BE2C (cell line): ENCODE results near the gene ITGAE.

Source experiments
- DNase-seq: peaks from one replicate; pipeline ENCODE4 v3.0.0-alpha.2; 2020
- H3K27me3 ChIP-seq: fragments of 250-450 bp; sonication (Bioruptor Pico); 2 replicates; pipeline ENCODE4 v1.5.1; 2020; ENCODE audit warnings: mild to moderate bottlenecking
- H3K36me3 ChIP-seq: fragments of 250-450 bp; sonication (Bioruptor Pico); 2 replicates; pipeline ENCODE4 v1.5.1; 2020; ENCODE audit warnings: mild to moderate bottlenecking
- H3K4me1 ChIP-seq: fragments of 250-450 bp; sonication (Bioruptor Pico); 2 replicates; pipeline ENCODE4 v1.5.1; 2020
- H3K4me3 ChIP-seq: 2 replicates; pipeline ENCODE4 v1.5.1; 2011; ENCODE audit warnings: low read depth, low read length
- H3K9me3 ChIP-seq: fragments of 250-450 bp; sonication (Bioruptor Pico); 2 replicates; pipeline ENCODE4 v1.5.1; 2020
- CTCF ChIP-seq: IDR thresholded peaks from 2 replicates; pipeline ENCODE4 v1.5.1; 2012; ENCODE audit warnings: mild to moderate bottlenecking, low read depth, low read length

The ITGAE gene

GRCh38 chr17:3766779-3767178 is 34.2 kb downstream of the ITGAE start:
- TF ChIP-seq CTCF, result no peak
- H3K9me3 ChIP-seq, result no peaks in the 10 kb centered on the region
- no peaks in the 10 kb centered on the region for H3K27me3 ChIP-seq
- no peaks in the 10 kb centered on the region for H3K4me1 ChIP-seq
- H3K4me3 ChIP-seq, result no peak overlapping the region
- no peaks in the 10 kb centered on the region for H3K36me3 ChIP-seq
- no peak for DNase-seq

DNA sequence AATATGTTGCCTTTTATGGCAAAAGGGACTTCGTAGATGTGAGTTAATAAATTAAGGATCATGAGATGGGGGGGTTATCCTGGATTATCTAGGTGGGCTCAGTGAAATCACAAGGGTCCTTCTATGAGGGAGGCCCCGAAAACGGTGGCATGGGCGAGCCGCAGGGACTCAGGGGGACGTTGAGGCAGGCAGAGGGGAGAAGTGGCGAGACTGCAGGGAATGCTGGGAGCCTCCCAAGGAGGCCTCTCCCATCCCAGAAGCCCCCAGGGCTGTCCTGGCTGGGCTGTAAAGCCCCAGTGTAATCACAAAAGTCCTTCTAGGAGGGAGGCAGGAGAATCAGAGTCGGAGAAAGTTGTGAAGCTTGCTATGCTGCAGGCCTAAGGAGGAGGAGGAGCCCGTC is 35.0 kb downstream of the ITGAE start:
- H3K4me1 ChIP-seq, result no peaks in the 10 kb centered on the region
- no peak for TF ChIP-seq CTCF
- H3K4me3 ChIP-seq, result no peak overlapping the region
- H3K36me3 ChIP-seq, result no peaks in the 10 kb centered on the region
- H3K9me3 ChIP-seq, result no peaks in the 10 kb centered on the region
- no peaks in the 10 kb centered on the region for H3K27me3 ChIP-seq
- DNase-seq, result no peak

GRCh38 chr17:3763777-3764170 is 37.2 kb downstream of the ITGAE start:
- Histone ChIP-seq H3K9me3 (no peaks in the 10 kb centered on the region), H3K36me3 (no peaks in the 10 kb centered on the region), H3K4me1 (no peaks in the 10 kb centered on the region), H3K4me3 (no peak overlapping the region), H3K27me3 (no peaks in the 10 kb centered on the region)
- no peak for TF ChIP-seq CTCF
- DNase-seq, result no peak

DNA sequence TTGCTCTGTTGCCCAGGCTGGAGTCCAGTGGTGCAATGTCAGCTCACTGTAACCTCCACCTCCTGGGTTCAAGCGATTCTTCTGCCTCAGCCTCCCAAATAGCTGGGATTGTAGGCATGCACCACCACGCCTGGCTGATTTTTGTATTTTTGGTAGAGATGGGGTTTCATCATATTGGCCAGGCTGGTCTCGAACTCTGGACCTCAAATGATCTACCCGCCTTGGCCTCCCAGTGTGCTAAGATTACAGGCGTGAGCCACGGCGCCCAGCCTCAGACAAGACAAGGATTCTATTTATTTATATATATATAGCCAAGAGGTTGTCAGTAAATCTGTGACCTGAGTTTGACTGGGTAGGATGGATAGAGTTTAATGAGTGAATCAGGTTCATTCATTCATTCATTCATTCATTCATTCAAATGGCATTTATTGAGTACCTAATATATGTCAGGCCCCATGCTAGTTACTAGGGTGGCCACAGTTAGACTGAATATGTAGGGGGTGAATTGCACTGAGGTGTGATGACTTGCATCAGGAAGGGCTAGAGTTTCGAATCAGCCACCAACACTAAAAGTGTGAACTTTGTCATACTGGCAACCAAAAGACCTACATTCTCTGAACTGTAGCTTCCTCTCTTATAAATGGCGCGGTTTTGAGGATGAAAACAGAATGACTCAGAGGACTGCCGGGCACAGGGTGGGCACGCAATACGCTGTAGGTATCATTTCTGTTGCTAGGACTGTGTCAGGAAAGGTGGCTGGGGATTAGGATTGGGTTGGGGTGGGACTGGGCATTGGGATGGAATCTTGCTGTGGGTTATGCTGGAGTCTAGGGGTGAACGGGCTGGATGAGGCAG is 37.8 kb downstream of the ITGAE start:
- H3K9me3 ChIP-seq, result no peaks in the 10 kb centered on the region

DNA sequence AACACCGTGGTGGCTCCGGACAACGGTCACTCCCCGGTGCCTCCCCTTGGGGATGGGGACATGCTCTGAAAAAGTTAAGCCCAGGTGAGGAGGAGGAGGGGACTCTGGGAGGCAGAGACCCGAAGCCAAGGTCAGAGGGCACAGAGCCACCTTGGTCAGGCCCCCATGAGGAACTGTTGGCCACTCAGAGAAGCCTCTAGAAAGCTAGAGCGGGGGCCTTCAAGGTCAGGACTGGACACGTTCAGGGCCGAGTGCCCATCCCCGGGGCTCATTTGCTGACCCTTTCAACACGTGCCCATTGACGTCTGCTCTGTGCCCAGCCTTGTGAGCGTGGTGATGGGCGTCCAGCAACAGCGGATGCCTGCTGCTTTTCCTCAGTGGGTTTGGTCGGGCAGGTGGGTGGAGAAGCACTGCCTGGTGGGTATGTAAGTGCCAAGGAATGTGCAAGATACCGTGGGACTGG is 39.0 kb downstream of the ITGAE start:
- H3K9me3 ChIP-seq, result no peaks in the 10 kb centered on the region
- H3K4me3 ChIP-seq, result no peak overlapping the region
- no peak for TF ChIP-seq CTCF
- no peaks in the 10 kb centered on the region for H3K36me3 ChIP-seq
- DNase-seq, result no peak
- no peaks in the 10 kb centered on the region for H3K4me1 ChIP-seq
- no peaks in the 10 kb centered on the region for H3K27me3 ChIP-seq

More for the DNA sequence above, 37.8 kb downstream of the ITGAE start:
- no peaks in the 10 kb centered on the region for H3K4me1 ChIP-seq
- H3K27me3 ChIP-seq, result no peaks in the 10 kb centered on the region
- no peak overlapping the region for H3K4me3 ChIP-seq
- DNase-seq, result no peak
- TF ChIP-seq CTCF, result no peak
- H3K36me3 ChIP-seq, result no peaks in the 10 kb centered on the region
